Neural progenitor cell (in vitro differentiated cells): ENCODE measurements around the gene KATNBL1.

ENCODE experiments used
- EZH2 ChIP-seq: fragments of 200-600 bp; sonication (generic); IDR thresholded peaks from 2 replicates; pipeline ENCODE4 v1.6.1; 2017; ENCODE audit warnings: antibody characterized with exemption, mild to moderate bottlenecking, moderate library complexity
- EZH2phosphoT487 ChIP-seq: fragments of 200-600 bp; sonication (generic); IDR thresholded peaks from 2 replicates; pipeline ENCODE4 v1.6.1; 2017; ENCODE audit warnings: antibody characterized with exemption
- TF ChIP-seq, protein P1 (sequence below): fragments of 200-600 bp; sonication (generic); IDR thresholded peaks from 2 replicates; pipeline ENCODE4 v1.5.1; 2017; ENCODE audit warnings: antibody characterized with exemption, mild to moderate bottlenecking

DNA sequence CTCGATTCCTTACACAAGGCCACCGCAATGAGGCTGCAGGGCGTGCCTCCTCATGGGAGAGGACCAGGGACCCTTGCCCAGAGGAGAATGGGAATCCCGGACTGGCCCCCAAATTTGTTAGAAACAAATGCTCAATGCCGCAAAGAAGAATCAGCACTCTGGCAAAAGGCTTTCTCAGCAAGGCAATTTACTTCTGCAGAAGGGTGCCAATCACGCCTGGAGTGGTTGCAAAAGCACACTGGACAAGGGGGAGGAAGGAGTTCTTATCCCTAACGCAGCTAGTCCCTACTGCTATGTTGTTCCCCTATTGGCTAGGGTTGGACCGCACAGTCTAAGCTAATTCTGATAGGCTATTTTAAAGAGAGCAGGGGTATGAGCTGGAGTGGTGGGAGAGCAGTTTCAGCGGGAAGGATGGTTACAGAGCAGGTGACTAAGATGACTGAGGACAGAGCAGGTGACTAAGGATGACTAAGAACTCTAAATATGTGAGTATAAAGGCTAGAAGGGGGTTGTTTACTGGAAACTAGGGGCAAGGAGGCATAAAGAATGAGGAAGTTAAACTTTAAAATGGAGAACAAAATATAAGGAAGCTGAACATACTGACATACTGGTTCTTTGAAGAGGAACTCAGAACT is 48.5 kb downstream of the KATNBL1 start:
- TF ChIP-seq, protein P1, sequence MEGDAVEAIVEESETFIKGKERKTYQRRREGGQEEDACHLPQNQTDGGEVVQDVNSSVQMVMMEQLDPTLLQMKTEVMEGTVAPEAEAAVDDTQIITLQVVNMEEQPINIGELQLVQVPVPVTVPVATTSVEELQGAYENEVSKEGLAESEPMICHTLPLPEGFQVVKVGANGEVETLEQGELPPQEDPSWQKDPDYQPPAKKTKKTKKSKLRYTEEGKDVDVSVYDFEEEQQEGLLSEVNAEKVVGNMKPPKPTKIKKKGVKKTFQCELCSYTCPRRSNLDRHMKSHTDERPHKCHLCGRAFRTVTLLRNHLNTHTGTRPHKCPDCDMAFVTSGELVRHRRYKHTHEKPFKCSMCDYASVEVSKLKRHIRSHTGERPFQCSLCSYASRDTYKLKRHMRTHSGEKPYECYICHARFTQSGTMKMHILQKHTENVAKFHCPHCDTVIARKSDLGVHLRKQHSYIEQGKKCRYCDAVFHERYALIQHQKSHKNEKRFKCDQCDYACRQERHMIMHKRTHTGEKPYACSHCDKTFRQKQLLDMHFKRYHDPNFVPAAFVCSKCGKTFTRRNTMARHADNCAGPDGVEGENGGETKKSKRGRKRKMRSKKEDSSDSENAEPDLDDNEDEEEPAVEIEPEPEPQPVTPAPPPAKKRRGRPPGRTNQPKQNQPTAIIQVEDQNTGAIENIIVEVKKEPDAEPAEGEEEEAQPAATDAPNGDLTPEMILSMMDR: no peak
- TF ChIP-seq EZH2phosphoT487 (no peak), EZH2 (no peak)
